22Rv1 (cell line): Measurements from ENCODE around the gene CETN3.
"Not testable (repeated sequence)": the region's sequence is repeated elsewhere in the genome, so short reads cannot be mapped to it uniquely, and the experiment has no call there.

ENCODE experiments used
- H3K27ac ChIP-seq: fragments of 450-650 bp; 2 replicates; pipeline ENCODE4 v1.5.1; 2017
- CTCF ChIP-seq: fragments of 450-650 bp; IDR thresholded peaks from 2 replicates; pipeline ENCODE4 v1.5.1; 2017; ENCODE audit warnings: mild to moderate bottlenecking
- ZFX ChIP-seq: fragments of 450-650 bp; IDR thresholded peaks from 2 replicates; pipeline ENCODE4 v1.6.1; 2017; ENCODE audit warnings: antibody characterized with exemption, borderline replicate concordance

Gene CETN3

GRCh38 chr5:90351101-90351500 is 58.5 kb downstream of the CETN3 start:
- no peak overlapping the region for H3K27ac ChIP-seq
- TF ChIP-seq ZFX, result no peak
- no peak for TF ChIP-seq CTCF

- TF ChIP-seq CTCF, result no peak
- TF ChIP-seq ZFX, result no peak
- no peak overlapping the region for H3K27ac ChIP-seq
Observed at GRCh38 chr5:90347462-90347861, 62.1 kb downstream of the CETN3 start.

GRCh38 chr5:90345684-90346083 is 63.9 kb downstream of the CETN3 start:
- TF ChIP-seq CTCF (no peak), ZFX (no peak)
- no peak overlapping the region for H3K27ac ChIP-seq

GRCh38 chr5:90344689-90345088 is 64.9 kb downstream of the CETN3 start:
- no peak for TF ChIP-seq CTCF
- no peak for TF ChIP-seq ZFX
- H3K27ac ChIP-seq, result no peak overlapping the region

- not testable (repeated sequence) for H3K27ac ChIP-seq
Observed at GRCh38 chr5:90343731-90344130, 65.8 kb downstream of the CETN3 start.

- TF ChIP-seq ZFX (no peak), CTCF (no peak)
- H3K27ac ChIP-seq, result no peak overlapping the region
Observed at GRCh38 chr5:90342576-90342975, 67.0 kb downstream of the CETN3 start.
